HG03520 (cell line): ENCODE results near the gene ZNF117.
"Not testable (repeated sequence)": the region's sequence is repeated elsewhere in the genome, so short reads cannot be mapped to it uniquely, and the experiment has no call there.

Source experiments
- ATAC-seq: cut with Tn5 transposase; IDR thresholded peaks from one replicate; pipeline ENCODE4 v1.9.1; 2021; ENCODE audit warnings: mild to moderate bottlenecking, moderate library complexity; ENCODE audit not compliant: unreplicated experiment

The ZNF117 gene

GRCh38 chr7:64990936-64991335, at the start of gene ZNF117:
TSS of gene ZNF117 (minus strand) at chr7:64991036.
- no peak for ATAC-seq

GRCh38 chr7:65038767-65039166, 47.9 kb upstream of the ZNF117 start:
- peak; percentile 14 for ATAC-seq

- peak; percentile 80 for ATAC-seq
Observed at GRCh38 chr7:65037740-65038688, 47.2 kb upstream of the ZNF117 start.

DNA sequence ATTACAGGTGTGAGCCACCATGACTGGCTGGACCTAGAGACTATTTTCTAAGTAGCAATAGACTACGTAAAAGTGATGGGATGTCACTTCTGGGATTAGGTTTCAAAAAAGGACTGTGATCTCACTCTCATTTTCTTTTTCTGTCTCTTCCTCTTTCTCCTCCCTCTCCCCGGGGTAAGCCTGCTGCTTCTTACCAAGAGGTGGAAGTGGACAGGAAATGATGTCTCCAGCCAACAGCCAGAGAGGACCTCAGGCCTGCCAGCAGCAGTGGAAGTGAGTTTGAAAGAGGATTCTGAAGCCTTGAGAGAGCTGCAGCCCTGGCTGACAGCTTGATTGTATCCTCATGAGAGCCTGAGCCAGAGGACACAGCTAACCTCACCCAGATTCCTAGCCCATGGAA, 45.7 kb upstream of the ZNF117 start:
- not testable (repeated sequence) for ATAC-seq

GRCh38 chr7:65035469-65035868, 44.6 kb upstream of the ZNF117 start:
- ATAC-seq: not testable (repeated sequence)

- ATAC-seq: not testable (repeated sequence)
Observed at GRCh38 chr7:65034120-65034782, 43.4 kb upstream of the ZNF117 start.

DNA sequence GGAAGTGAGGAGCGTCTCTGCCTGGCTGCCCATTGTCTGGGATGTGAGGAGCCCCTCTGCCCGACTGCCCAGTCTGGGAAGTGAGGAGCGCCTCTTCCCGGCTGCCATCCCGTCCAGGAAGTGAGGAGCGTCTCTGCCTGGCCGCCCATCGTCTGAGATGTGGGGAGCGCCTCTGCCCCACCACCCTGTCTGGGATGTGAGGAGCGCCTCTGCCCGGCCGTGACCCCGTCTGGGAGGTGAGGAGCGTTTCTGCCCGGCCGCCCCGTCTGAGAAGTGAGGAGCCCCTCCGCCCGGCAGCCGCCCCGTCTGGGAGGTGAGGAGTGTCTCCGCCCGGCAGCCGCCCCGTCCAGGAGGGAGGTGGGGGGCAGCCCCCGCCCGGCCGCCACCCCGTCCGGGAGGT, 42.6 kb upstream of the ZNF117 start:
- ATAC-seq: not testable (repeated sequence)

- ATAC-seq: not testable (repeated sequence)
Observed at GRCh38 chr7:65025023-65025422, 34.2 kb upstream of the ZNF117 start.

DNA sequence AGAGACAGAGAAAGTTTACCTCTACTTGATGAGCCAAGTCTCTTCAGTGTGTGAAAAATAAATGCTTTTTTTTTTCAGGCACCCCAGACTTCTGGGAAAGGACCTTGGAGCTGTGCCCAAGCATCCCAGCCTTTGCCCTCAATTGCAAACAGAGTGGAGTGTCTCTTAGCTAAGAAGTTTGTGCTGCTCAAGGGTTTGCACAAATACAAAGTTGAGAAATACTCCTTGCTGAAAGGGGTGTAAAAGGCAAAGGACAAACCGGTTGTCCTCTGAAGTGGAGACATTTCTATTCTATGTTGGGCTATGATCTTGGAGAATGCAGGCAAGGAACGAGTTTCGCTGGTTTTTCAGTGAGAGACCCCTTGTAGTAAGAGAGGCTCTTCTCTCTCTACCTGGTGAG, 30.1 kb upstream of the ZNF117 start:
- ATAC-seq: not testable (repeated sequence)

GRCh38 chr7:65009881-65010280, 19.0 kb upstream of the ZNF117 start:
- not testable (repeated sequence) for ATAC-seq

DNA sequence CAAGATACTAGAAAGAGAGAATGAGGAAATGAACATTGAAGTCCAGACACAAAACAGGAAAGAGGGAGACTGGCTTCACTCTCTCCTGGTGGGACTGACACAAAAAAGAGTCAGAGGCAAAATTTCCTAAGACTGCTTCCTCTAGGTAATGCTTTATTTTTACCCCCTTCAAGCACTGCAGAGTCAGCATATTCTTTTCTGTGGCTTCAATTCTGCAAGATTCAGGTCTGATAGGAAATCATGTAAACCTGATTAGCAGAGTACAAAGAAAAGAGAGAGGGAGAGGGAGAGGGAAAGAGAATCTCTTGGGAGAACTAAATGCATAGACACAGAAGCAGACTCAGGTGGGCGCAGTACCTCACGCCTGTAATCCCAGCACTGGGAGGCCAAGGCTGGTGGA, 18.6 kb upstream of the ZNF117 start:
- not testable (repeated sequence) for ATAC-seq

DNA sequence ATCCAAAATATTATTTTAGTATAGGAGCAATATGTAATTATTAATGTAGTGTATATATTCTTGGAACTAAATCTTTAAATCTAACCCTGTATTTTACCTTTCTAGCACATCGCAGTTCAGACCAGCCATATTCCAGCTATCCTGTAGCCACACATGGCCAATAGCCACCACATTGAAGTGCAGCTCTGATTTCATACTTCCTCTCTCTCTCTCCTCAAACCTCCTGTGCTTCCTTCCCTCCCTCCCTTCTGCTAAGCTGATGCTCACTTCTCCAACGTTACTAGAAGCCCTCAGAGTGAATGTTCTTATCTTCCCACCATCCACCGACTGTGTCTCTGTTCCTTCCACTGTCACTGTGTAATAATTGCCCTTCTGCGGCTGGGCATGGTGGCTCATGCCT, 16.2 kb upstream of the ZNF117 start:
- not testable (repeated sequence) for ATAC-seq

- ATAC-seq: peak; percentile 100
Observed at GRCh38 chr7:65006094-65006992, 15.5 kb upstream of the ZNF117 start, which contains the start of gene ERV3-1. TSS of gene ERV3-1 (minus strand) at chr7:65006687. CDS start at chr7:64993026, 13,661 bp downstream.

DNA sequence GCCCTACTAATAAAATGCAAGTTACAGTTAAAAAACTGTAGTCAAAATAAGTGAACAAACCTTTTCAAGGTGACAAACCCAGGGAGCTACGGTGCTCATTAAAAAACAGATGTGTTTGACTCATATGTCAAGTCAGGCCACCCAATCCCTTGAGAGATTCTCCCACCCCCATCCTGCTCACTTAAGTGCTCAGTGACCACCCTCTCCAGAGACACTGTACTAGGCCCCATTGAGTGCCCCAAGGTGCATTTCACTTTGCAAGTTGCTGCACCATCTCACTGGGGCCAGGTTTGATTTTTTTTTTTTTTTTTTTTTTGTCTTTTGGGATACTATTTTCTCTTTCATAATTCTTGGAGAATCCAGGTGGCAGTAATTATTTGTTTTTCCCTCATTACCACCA, 13.7 kb upstream of the ZNF117 start:
- ATAC-seq: no peak

GRCh38 chr7:65002972-65003585, 12.2 kb upstream of the ZNF117 start:
- no peak for ATAC-seq

DNA sequence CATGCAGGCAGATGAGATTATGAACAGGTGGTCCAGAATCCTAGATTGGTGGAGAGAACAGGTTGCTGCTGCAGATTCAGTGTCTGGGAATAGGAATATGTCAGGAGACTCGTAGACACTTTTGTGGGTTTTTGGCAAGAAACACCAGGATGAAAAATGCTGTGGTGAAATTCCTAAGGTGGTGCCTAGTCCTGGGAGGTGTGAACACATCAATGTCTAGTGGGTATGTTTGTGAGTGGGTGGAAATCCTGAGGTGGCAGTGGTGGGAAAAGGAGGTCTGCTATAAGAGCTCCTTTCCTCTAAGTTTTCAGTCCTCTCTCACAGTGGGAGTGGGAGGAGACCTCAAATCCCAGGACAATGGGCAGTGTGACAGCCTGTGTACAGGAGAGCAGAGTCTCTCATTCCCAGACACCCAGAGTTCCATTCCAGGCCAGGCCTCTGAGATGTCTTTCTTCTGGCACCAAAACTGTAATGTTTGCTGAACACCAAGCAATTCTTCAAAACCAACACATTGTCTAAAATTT, 10.5 kb upstream of the ZNF117 start:
- no peak for ATAC-seq

DNA sequence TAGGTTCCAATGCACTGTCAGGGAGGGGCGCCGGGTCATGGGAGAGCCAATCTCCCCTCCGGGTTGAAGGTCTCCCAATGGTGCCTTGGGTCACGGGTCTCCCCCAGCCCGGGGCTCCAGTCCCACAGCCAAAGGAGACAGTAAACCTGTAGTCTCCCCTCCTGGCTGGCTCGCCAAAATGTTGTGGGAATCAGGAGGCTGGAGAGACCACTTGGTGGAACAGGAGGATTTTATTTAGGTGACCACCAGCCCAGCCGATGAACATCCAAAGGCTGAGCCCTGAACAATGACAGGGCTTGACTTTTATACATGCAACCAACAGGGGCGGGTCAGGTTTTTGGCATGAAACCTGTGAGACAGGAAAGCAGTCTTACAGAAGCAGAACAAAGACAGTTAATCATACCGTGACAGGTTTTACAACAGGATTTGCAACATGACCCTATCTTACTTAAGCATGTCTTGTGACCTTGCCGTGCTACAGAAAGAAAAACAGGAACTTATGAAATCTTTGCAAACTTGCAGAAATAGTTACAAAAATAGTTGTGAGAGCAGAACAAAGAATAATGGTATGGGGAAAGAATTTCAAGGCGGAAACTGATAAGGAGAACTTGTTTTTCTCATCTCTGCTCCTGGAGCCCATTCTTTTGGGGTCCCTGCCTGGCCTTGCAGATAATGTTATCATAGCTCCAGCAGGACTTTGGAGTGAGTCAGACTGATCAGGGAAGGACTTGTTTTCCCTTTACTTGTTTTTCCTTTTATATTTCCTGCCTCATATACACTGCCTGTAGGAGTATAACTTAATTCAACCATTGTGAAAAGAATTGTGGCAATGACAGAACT, 8.5 kb upstream of the ZNF117 start:
- ATAC-seq: no peak

GRCh38 chr7:64998865-64999164, 8.0 kb upstream of the ZNF117 start:
- no peak for ATAC-seq

- ATAC-seq: no peak
Observed at GRCh38 chr7:64997927-64998391, 7.1 kb upstream of the ZNF117 start.
